Neural cell (in vitro differentiated cells): ENCODE results near the gene TRMU.

ENCODE experiments used
- CTCF ChIP-seq: fragments of 450-650 bp; IDR thresholded peaks from 2 replicates; pipeline ENCODE4 v1.5.1; 2014; ENCODE audit warnings: antibody characterized with exemption, mild to moderate bottlenecking, moderate library complexity; ENCODE audit not compliant: poor library complexity, severe bottlenecking
- POLR2AphosphoS5 ChIP-seq: IDR thresholded peaks from 2 replicates; pipeline ENCODE4 v1.6.1; 2012
- RAD21 ChIP-seq: fragments of 450-650 bp; conservative IDR thresholded peaks from 2 replicates; pipeline ENCODE4 v1.6.1; 2014; ENCODE audit warnings: antibody characterized with exemption, mild to moderate bottlenecking, moderate library complexity
- REST ChIP-seq: IDR thresholded peaks from 2 replicates; pipeline ENCODE4 v1.6.1; 2012; ENCODE audit warnings: borderline replicate concordance
- SMC3 ChIP-seq: fragments of 450-650 bp; conservative IDR thresholded peaks from 2 replicates; pipeline ENCODE4 v1.6.1; 2014; ENCODE audit warnings: antibody characterized with exemption, mild to moderate bottlenecking, moderate library complexity; ENCODE audit not compliant: poor library complexity

- TF ChIP-seq CTCF (no peak), POLR2AphosphoS5 (no peak), REST (no peak), RAD21 (no peak), SMC3 (no peak)
These were observed 46.1 kb upstream of the TRMU start for GRCh38 chr22:46289244-46289891.
